Measurements from ENCODE around the gene GMCL2.

DNA sequence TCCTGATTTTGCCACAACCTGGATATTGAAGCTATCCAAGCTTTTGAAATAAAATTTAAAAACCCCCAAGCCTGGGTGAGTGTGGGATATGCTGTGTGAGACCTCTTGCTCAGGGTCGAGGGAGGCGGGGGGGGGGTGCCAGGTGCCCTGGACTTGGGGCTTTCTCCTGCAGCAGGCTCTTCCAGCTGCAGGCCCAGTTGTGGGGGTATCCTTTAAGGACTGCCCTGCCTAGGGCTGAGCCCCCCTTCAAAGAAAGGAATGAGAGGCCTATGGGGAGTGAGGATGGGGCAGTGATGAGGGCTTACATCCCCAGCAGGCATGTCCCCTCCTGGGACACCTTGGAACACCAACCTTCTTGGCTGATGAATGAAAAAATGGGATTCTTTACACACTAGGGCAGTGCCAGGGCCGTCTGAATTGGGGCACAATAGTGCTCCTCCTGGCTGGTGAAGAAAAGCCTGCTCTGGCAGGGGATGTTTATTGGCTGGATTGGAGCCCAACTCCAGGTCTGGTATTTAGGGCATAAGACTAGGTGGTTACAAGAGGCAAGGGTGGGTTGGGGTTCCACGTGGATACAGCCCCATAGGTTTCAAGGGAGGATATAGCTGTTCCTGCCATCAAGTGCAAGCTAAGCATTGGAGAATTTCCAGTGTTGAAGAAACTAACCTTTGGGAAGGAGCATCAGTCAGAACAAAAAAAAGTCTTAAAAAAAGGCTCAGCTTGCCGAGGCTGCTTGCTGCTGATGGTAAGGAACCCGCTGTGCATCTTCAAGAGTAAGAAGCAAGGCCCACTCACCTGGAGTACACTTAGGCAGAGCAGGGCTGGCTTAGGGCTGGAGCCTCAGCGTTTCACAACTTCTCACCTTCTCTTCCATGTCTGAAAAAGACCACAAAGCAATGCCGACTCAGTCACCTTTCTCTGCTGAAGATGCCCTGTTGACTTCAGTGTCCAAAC lies 24.2 kb upstream of the GMCL2 start:
- TF ChIP-seq, protein P1, sequence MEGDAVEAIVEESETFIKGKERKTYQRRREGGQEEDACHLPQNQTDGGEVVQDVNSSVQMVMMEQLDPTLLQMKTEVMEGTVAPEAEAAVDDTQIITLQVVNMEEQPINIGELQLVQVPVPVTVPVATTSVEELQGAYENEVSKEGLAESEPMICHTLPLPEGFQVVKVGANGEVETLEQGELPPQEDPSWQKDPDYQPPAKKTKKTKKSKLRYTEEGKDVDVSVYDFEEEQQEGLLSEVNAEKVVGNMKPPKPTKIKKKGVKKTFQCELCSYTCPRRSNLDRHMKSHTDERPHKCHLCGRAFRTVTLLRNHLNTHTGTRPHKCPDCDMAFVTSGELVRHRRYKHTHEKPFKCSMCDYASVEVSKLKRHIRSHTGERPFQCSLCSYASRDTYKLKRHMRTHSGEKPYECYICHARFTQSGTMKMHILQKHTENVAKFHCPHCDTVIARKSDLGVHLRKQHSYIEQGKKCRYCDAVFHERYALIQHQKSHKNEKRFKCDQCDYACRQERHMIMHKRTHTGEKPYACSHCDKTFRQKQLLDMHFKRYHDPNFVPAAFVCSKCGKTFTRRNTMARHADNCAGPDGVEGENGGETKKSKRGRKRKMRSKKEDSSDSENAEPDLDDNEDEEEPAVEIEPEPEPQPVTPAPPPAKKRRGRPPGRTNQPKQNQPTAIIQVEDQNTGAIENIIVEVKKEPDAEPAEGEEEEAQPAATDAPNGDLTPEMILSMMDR (IDR thresholded peaks at IDR 0.05; ENCODE audit: insufficient read depth, low read length, poor library complexity, severe bottlenecking) = no peak
- TF ChIP-seq EZH2phosphoT487 (conservative IDR thresholded peaks at IDR 0.05; ENCODE audit: low read length) = no peak
